Measurements from ENCODE around the gene FRY. TPM values are rescaled to one million over a fixed set of nuclear protein-coding genes. Genes with fewer than 3 reads are reported as not detected.
A peak's percentile ranks its signal among the peaks of the same experiment; 100 is the strongest.

The FRY gene
- total and polyA plus RNA-seq, 2 of the 13 experiments (the other 11 are each of a cell fraction or from before 2014, with no cell fraction given), result 8.2 to 13.1 TPM

GRCh38 chr13:32031815-32032370 is 319 bp downstream of the FRY start:
- BruUV-seq (replicated peaks), result no TSS peak
- Histone ChIP-seq H3K79me2 (ENCODE audit: insufficient read depth, low read length) (peaks cover 40% of the 10 kb centered on the region), H3K27ac (ENCODE audit: extremely low read length, insufficient read depth, low read length) (peak overlapping the region; percentile 80), H3K9me3 (ENCODE audit: low read length) (no peaks in the 10 kb centered on the region), H3K36me3 (replicated peaks in 1 of 2; ENCODE audit: control insufficient read depth in 1 of 2, insufficient read depth in 2 of 2, low read length in 2 of 2) (peaks cover 0 to 1% of the 10 kb centered on the region in 2 experiments; a peak in 1 of 5 replicates), H2AFZ (ENCODE audit: low read length) (peak overlapping the region; percentile 47), H3K4me2 (ENCODE audit: low read depth, low read length) (peak overlapping the region; percentile 74), H3K9ac (ENCODE audit: insufficient read depth, low read depth, low read length) (peak overlapping the region; percentile 72), H3K4me1 (ENCODE audit: insufficient read depth, low read length) (peaks cover 72% of the 10 kb centered on the region), H3K4me3 (replicated peaks in 1 of 3; ENCODE audit: insufficient read depth in 1 of 3, low read depth in 2 of 3, low read length in 3 of 3) (peak overlapping the region; percentile 65 to 88 (median 83)), H4K20me1 (ENCODE audit: insufficient read depth, low read length) (no peaks in the 10 kb centered on the region), H3K27me3 (ENCODE audit: control insufficient read depth in 1 of 2, insufficient read depth in 2 of 2, low read length in 2 of 2) (no peaks in the 10 kb centered on the region; a peak in 1 of 5 replicates)
- POLR2A ChIA-PET, result interaction anchor here (0.9 to 3.2 kb wide), 8 partner anchors 9 to 229 kb away, joined by 3 to 15 read pairs (median 4); no protein-coding TSS in a partner anchor
- ATAC-seq (no peak), FAIRE-seq (no peak), DNase-seq (ENCODE audit: low spot score) (no peak)
- in situ Hi-C loops (cut with HindIII; ENCODE audit: extremely low pct_ligation_motif_present, low pct_unique_long_range_greater_than_20kb), result loop anchor here (25.0 kb wide), 2 partner anchors 105 to 405 kb away; partner anchors contain the start of gene N4BP2L1
- intact Hi-C loops (cut with micrococcal nuclease; ENCODE audit: unreplicated experiment), result loop anchor here (1.0 to 5.0 kb wide), 5 partner anchors 27 to 210 kb away; no protein-coding TSS in a partner anchor
- WGBS (ENCODE audit: low lambda C conversion rate), result 2% methylated on average over 3 of the region's 3 CpGs
- CTCF ChIA-PET (ENCODE audit: low intra/inter-chr PET ratio, low total read pairs), result no interaction called here
- peak; percentile 90 for TF ChIP-seq ZNF512B (CRISPR knock-in tag; IDR thresholded peaks at IDR 0.05; ENCODE audit: borderline replicate concordance)
- 0 out of 2 replicates have a peak, but pooled peaks have one; percentile 61 for TF ChIP-seq ZFP82 (CRISPR knock-in tag; IDR thresholded peaks at IDR 0.05; ENCODE audit: borderline replicate concordance)
- TF ChIP-seq FLYWCH1 (CRISPR knock-in tag; IDR thresholded peaks at IDR 0.05), result no peak
- TF ChIP-seq ZNF546 (CRISPR knock-in tag; conservative IDR thresholded peaks at IDR 0.05), result no peak
- no peak for TF ChIP-seq ZNF614 (CRISPR knock-in tag; IDR thresholded peaks at IDR 0.05; ENCODE audit: borderline replicate concordance)
- no peak for TF ChIP-seq ZMAT5 (CRISPR knock-in tag; IDR thresholded peaks at IDR 0.05; ENCODE audit: borderline replicate concordance, low read depth)
- TF ChIP-seq U2AF1 (optimal IDR thresholded peaks at IDR 0.05; ENCODE audit: low read depth, low read length), result peak; percentile 7
- 0 out of 4 replicates have a peak, but pooled peaks of 1 of the 2 experiments have one; percentile 0 for TF ChIP-seq NR2F1 (CRISPR knock-in tag; IDR thresholded peaks at IDR 0.05)
- TF ChIP-seq BCL3 (CRISPR knock-in tag; IDR thresholded peaks at IDR 0.05), result no peak
- 0 out of 2 replicates have a peak, but pooled peaks have one; percentile 9 for TF ChIP-seq ZNF331 (CRISPR knock-in tag; IDR thresholded peaks at IDR 0.05)
- TF ChIP-seq HCFC1 (IDR thresholded peaks at IDR 0.05; ENCODE audit: low read depth, low read length), result no peak
- no peak for TF ChIP-seq GABPB1 (CRISPR knock-in tag; IDR thresholded peaks at IDR 0.05)
- TF ChIP-seq ZGPAT (CRISPR knock-in tag; IDR thresholded peaks at IDR 0.05), result 0 out of 2 replicates have a peak, but pooled peaks have one; percentile 46
- no peak for TF ChIP-seq TMF1 (CRISPR knock-in tag; IDR thresholded peaks at IDR 0.05; ENCODE audit: low read depth)
- peak; percentile 1; the same call in 1 of the 2 replicates for TF ChIP-seq CEBPG (CRISPR knock-in tag; IDR thresholded peaks at IDR 0.05)
- TF ChIP-seq ZNF512 (CRISPR knock-in tag; IDR thresholded peaks at IDR 0.05), result 0 out of 2 replicates have a peak, but pooled peaks have one; percentile 74

All from HepG2 (cell line).